GM12892 (cell line): ENCODE data around the gene SCAPER.
"Not testable (repeated sequence)": the region's sequence is repeated elsewhere in the genome, so short reads cannot be mapped to it uniquely, and the experiment has no call there.

Source experiments
- POLR2A ChIP-seq: IDR thresholded peaks from 2 replicates; pipeline ENCODE4 v1.6.1; 2011; ENCODE audit warnings: low read depth, low read length, control low read depth
- POLR2AphosphoS5 ChIP-seq: IDR thresholded peaks from 2 replicates; pipeline ENCODE4 v1.6.1; 2011; ENCODE audit warnings: low read depth, low read length, control low read depth

DNA sequence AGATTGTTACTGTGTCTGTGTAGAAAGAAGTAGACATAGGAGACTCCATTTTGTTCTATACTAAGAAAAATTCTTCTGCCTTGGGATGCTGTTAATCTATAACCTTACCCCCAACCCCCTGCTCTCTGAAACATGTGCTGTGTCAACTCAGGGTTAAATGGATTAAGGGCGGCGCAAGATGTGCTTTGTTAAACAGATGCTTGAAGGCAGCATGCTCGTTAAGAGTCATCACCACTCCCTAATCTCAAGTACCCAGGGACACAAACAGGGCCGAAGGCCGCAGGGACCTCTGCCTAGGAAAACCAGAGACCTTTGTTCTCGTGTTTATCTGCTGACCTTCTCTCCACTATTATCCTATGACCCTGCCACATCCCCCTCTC lies 5.2 kb downstream of the SCAPER start:
- TF ChIP-seq POLR2AphosphoS5, POLR2A: not testable (repeated sequence)
